H1 (cell line): ENCODE data around the gene ZNF154. TPM values are rescaled to one million over a fixed set of nuclear protein-coding genes. Genes with fewer than 3 reads are reported as not detected.

Experiments used
- CHD1 ChIP-seq: IDR thresholded peaks from 2 replicates; pipeline ENCODE4 v1.6.1; 2012; ENCODE audit warnings: low read depth, low read length, improper control_type of control experiment
- CHD7 ChIP-seq: fragments of 300-600 bp; sonication (generic); IDR thresholded peaks from 2 replicates; pipeline ENCODE4 v1.7.1; 2012; ENCODE audit warnings: low read length, moderate library complexity, mild to moderate bottlenecking, inconsistent platforms; ENCODE audit not compliant: insufficient replicate concordance
- GTF2F1 ChIP-seq: IDR thresholded peaks from 2 replicates; pipeline ENCODE4 v1.6.1; 2012; ENCODE audit warnings: low read depth, low read length, improper control_type of control experiment, borderline replicate concordance
- KDM5A ChIP-seq: fragments of 200-600 bp; IDR thresholded peaks from 2 replicates; pipeline ENCODE4 v1.7.1; 2012; ENCODE audit warnings: mild to moderate bottlenecking, low read length, inconsistent platforms, mixed read lengths
- SP4 ChIP-seq: IDR thresholded peaks from 2 replicates; pipeline ENCODE4 v1.6.1; 2012; ENCODE audit warnings: low read length, inconsistent platforms
- polyA plus RNA-seq, 7 experiments: library from polyadenylated mRNA; depleted of rRNA in 3 of 7; stranded (reverse) in 5 of 7; unstranded in 2 of 7; fragments of >200 nt in 5 of 7; fragments of 200-250 nt in 2 of 7; gene quantifications; 1 replicate in 5 of 7; 2 replicates in 1 of 7; 4 replicates in 1 of 7; pipeline versions ENCODE4 v1.2.1 to v1.2.3, GENCODE V29; 2011 to 2013; ENCODE audit warnings: missing spikeins in 2 of 7, mixed read lengths in 2 of 7
- total RNA-seq: library from RNA; stranded (reverse); fragmentation: NEBNext Ultra II Directional; extraction: Animal tissue kit (Norgen Biotek cat#: 25700); gene quantifications from 2 replicates; pipeline ENCODE4 v1.2.1, GENCODE V29; 2021

The ZNF154 gene
- total and polyA plus RNA-seq, 2 of the 8 experiments (the other 6 are each of a cell fraction or from before 2014, with no cell fraction given), result 5.3 to 11.6 TPM

- TF ChIP-seq KDM5A (no peak), CHD7 (no peak), GTF2F1 (no peak), CHD1 (no peak), SP4 (no peak)
These were observed 19.3 kb downstream of the ZNF154 start (continued) for GRCh38 chr19:57689750-57690149.
